OCI-LY7 (cell line): ENCODE measurements around the gene ERVMER34-1. TPM values are rescaled to one million over a fixed set of nuclear protein-coding genes. Genes with fewer than 3 reads are reported as not detected.

Experiments
- BruUV-seq: library from RNA; stranded (reverse); fragments of 400-500 nt; replicated peaks from 2 replicates; lab custom pipeline; 2021; lab: Mats Ljungman, UMichigan
- CTCF ChIA-PET: fragments of 300-600 bp; sonication (Branson Sonifier 250); formaldehyde crosslinking; loops from one replicate; lab custom pipeline; 2022; ENCODE audit warnings: antibody characterized with exemption; ENCODE audit not compliant: unreplicated experiment; lab: Charles Lee
- POLR2A ChIA-PET: fragments of 300-600 bp; sonication (Branson Sonifier 250); formaldehyde crosslinking; loops from one replicate; lab custom pipeline; 2022; ENCODE audit warnings: antibody characterized with exemption; lab: Charles Lee
- DNase-seq: peaks from one replicate; pipeline ENCODE4 v3.0.0-alpha.2; 2015; ENCODE audit warnings: low spot score
- H2AFZ ChIP-seq: fragments of 200-600 bp; sonication (generic), shearing (Covaris generic); 2 replicates; pipeline ENCODE4 v1.6.1; 2014; ENCODE audit warnings: mild to moderate bottlenecking, antibody characterized with exemption, low read length, moderate library complexity
- H3K27ac ChIP-seq: fragments of 200-600 bp; sonication (generic); 2 replicates; pipeline ENCODE4 v1.5.1; 2014; ENCODE audit warnings: mixed run types, low read depth, mild to moderate bottlenecking, moderate library complexity, low read length, inconsistent platforms; ENCODE audit not compliant: poor library complexity, severe bottlenecking
- H3K36me3 ChIP-seq: fragments of 200-600 bp; sonication (generic); 2 replicates; pipeline ENCODE4 v1.6.1; 2014; ENCODE audit warnings: mild to moderate bottlenecking, antibody characterized with exemption, low read length, moderate library complexity, mixed read lengths; ENCODE audit not compliant: insufficient read depth
- H3K4me1 ChIP-seq: fragments of 200-600 bp; sonication (generic); 2 replicates; pipeline ENCODE4 v1.5.1; 2014; ENCODE audit warnings: mild to moderate bottlenecking, low read length; ENCODE audit not compliant: insufficient read depth, poor library complexity, severe bottlenecking
- H3K4me2 ChIP-seq: fragments of 200-600 bp; sonication (generic); 2 replicates; pipeline ENCODE4 v1.6.1; 2014; ENCODE audit warnings: mild to moderate bottlenecking, low read length
- H3K4me3 ChIP-seq: fragments of 200-600 bp; sonication (generic); 2 replicates; pipeline ENCODE4 v1.5.1; 2014; ENCODE audit warnings: mild to moderate bottlenecking, low read depth, low read length; ENCODE audit not compliant: poor library complexity, severe bottlenecking
- H3K79me2 ChIP-seq: fragments of 200-600 bp; sonication (generic); 2 replicates; pipeline ENCODE4 v1.6.1; 2016; ENCODE audit warnings: low read depth, mild to moderate bottlenecking, low read length, moderate library complexity, mixed read lengths; ENCODE audit not compliant: insufficient read depth
- H3K9me2 ChIP-seq: fragments of 200-600 bp; sonication (generic); 2 replicates; pipeline ENCODE4 v1.6.1; 2016; ENCODE audit warnings: mild to moderate bottlenecking, low read length, mixed read lengths; ENCODE audit not compliant: insufficient read depth
- H3K9me3 ChIP-seq: fragments of 200-600 bp; sonication (generic); 2 replicates; pipeline ENCODE4 v1.6.1; 2014; ENCODE audit warnings: mild to moderate bottlenecking, mixed run types, low read length, mixed read lengths
- H4K20me1 ChIP-seq: fragments of 200-600 bp; sonication (generic); 2 replicates; pipeline ENCODE4 v1.6.1; 2014; ENCODE audit warnings: mild to moderate bottlenecking, antibody characterized with exemption, low read length, moderate library complexity, mixed read lengths; ENCODE audit not compliant: insufficient read depth
- CTCF ChIP-seq: fragments of 200-600 bp; sonication (generic); conservative IDR thresholded peaks from 2 replicates; pipeline ENCODE4 v1.5.1; 2014; ENCODE audit warnings: mild to moderate bottlenecking, antibody characterized with exemption, low read length, moderate library complexity, mixed read lengths
- EZH2phosphoT487 ChIP-seq: fragments of 200-600 bp; sonication (generic); IDR thresholded peaks from 2 replicates; pipeline ENCODE4 v1.6.1; 2018; ENCODE audit warnings: low read depth, borderline replicate concordance, mild to moderate bottlenecking, mixed run types, antibody characterized with exemption, low read length, moderate library complexity, mixed read lengths
- intact Hi-C: fragments of 100-400 bp; cut with micrococcal nuclease; formaldehyde crosslinking; loops from one replicate; pipeline ENCODE4 v1.10.0; 2022; ENCODE audit not compliant: unreplicated experiment
- total RNA-seq, 2 experiments: library from RNA; depleted of rRNA in 1 of 2; stranded (reverse); fragments of >200 nt in 1 of 2; shearing (Covaris generic) in 1 of 2; gene quantifications; 2 replicates each; pipeline ENCODE4 v1.2.3, GENCODE V29; 2014 to 2022

Gene ERVMER34-1
- total RNA-seq, 2 experiments from 2014 or later = not detected

- no peaks in the 10 kb centered on the region for H3K9me3 ChIP-seq
- no peaks in the 10 kb centered on the region for H3K36me3 ChIP-seq
- no peaks in the 10 kb centered on the region for H3K9me2 ChIP-seq
- H3K4me3 ChIP-seq = no peak overlapping the region
- TF ChIP-seq EZH2phosphoT487 = no peak
- no peak for TF ChIP-seq CTCF
- POLR2A ChIA-PET = interaction anchor here (0.5 to 1.1 kb wide), 2 partner anchors 8 to 196 kb away, joined by 3 to 4 read pairs; no protein-coding TSS in a partner anchor
- CTCF ChIA-PET = no interaction called here
- no peak overlapping the region; the same call in 1 of the 2 replicates for H2AFZ ChIP-seq
- peaks cover 38% of the 10 kb centered on the region for H3K4me1 ChIP-seq
- intact Hi-C loops = no loop called here
- BruUV-seq = no TSS peak
- no peak overlapping the region for H3K27ac ChIP-seq
- no peaks in the 10 kb centered on the region for H4K20me1 ChIP-seq
- no peak for DNase-seq
- H3K4me2 ChIP-seq = no peak overlapping the region
- H3K79me2 ChIP-seq = no peaks in the 10 kb centered on the region
These were observed 47.1 kb downstream of the ERVMER34-1 start for GRCh38 chr4:52704133-52704532.

DNA sequence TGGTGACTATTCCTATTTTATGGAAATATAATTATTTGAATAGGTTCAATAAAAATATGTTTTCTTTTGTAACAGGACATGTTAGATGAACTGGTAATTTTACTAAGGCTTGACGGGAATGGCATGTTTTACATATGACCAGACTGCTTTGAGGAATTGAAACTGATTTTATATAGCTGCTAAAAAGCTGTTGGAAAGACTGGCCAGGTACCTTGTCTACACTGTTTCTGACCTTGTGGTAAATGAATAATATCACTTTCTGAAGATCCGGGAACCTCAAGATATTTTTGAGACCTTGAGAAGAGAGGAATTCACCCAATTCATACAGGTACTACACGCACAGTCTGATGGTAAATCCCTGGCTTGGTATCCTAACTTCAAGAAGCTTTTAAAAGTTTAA is 50.0 kb downstream of the ERVMER34-1 start:
- peak; percentile 65 for DNase-seq
- BruUV-seq = no TSS peak

More for the DNA sequence above, 50.0 kb downstream of the ERVMER34-1 start:
- Histone ChIP-seq H3K4me2 (peak overlapping the region; percentile 53), H3K9me2 (no peaks in the 10 kb centered on the region), H3K36me3 (no peaks in the 10 kb centered on the region), H4K20me1 (no peaks in the 10 kb centered on the region), H3K79me2 (no peaks in the 10 kb centered on the region), H3K4me1 (peaks cover 29% of the 10 kb centered on the region), H3K9me3 (no peaks in the 10 kb centered on the region), H2AFZ (peak overlapping the region; percentile 80; the same call in 1 of the 2 replicates), H3K4me3 (peak overlapping the region; percentile 12), H3K27ac (peak overlapping the region; percentile 46)
- CTCF ChIA-PET = no interaction called here
- intact Hi-C loops = no loop called here
- no peak for TF ChIP-seq EZH2phosphoT487
- TF ChIP-seq CTCF = no peak
- POLR2A ChIA-PET = interaction anchor here (1.1 to 2.6 kb wide), 3 partner anchors 11 to 26 kb away, joined by 3 to 27 read pairs (median 3); no protein-coding TSS in a partner anchor
